Stimulated activated CD8-positive, alpha-beta memory T cell treated with anti-CD3 and anti-CD28 coated beads, Interleukin-7, amount 100 ng/mL, for 4 hours (primary cell): ENCODE measurements around the gene ACTL7A.
"Not testable (repeated sequence)": the region's sequence is repeated elsewhere in the genome, so short reads cannot be mapped to it uniquely, and the experiment has no call there.

ENCODE experiments used
- DNase-seq, 2 donors: peaks; one replicate each; pipeline ENCODE4 v3.0.0-alpha.2; 2020; ENCODE audit warnings: low read depth in 2 of 2

Gene ACTL7A, protein sequence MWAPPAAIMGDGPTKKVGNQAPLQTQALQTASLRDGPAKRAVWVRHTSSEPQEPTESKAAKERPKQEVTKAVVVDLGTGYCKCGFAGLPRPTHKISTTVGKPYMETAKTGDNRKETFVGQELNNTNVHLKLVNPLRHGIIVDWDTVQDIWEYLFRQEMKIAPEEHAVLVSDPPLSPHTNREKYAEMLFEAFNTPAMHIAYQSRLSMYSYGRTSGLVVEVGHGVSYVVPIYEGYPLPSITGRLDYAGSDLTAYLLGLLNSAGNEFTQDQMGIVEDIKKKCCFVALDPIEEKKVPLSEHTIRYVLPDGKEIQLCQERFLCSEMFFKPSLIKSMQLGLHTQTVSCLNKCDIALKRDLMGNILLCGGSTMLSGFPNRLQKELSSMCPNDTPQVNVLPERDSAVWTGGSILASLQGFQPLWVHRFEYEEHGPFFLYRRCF

DNA sequence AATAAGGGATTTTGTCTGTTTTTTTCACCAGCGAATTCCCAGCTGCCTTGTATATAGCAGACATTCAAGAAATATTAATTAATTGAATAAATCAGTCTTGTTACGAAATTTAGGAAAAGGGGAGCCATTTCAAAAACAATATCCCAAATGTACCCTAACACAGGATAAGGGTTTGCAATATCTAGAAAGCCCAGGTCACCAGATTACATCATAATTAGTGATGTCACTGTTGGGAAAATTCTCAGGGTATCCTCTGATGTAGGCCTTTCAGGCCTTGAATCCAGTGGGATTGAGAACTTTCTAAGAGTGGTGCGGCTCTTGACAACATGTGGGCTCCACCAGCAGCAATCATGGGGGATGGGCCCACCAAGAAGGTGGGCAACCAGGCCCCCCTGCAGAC, at the start of gene ACTL7A:
Gene ACTL7A, plus strand, starts transcription at position 270 of the 400 bp plus-strand sequence. Its CDS starts 57 bp downstream, at position 327.
- DNase-seq = no peak

DNA sequence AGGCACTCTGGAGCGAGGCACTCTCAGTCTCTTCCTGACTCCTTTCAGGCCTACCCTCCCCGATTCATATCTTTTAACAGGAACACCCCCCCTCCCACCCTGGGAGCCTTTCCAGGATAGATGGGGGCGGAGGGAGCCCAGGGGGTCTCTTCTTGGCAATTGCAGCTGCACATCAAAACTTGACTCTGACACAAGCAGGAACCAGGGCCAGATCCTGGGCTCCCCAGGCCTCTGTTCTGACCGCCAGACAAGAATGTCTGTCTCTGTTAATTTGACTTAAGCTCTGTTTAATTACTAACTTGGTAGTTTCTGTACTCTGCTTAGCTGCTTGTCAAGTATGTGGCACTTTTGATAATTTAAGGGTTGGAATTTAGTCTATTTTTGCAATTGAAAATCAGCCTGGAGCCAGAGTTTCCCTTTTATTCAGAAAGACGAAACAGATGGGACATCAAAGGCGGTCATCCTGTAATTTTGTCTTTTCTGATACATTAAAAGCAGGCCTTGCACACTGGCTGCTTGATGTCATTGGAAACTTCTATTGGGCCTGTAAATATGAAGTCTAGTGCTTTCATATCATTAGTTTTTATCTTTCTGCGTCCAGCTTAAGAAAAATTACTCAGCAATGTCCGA, 49.6 kb upstream of the ACTL7A start:
- DNase-seq = no peak

DNA sequence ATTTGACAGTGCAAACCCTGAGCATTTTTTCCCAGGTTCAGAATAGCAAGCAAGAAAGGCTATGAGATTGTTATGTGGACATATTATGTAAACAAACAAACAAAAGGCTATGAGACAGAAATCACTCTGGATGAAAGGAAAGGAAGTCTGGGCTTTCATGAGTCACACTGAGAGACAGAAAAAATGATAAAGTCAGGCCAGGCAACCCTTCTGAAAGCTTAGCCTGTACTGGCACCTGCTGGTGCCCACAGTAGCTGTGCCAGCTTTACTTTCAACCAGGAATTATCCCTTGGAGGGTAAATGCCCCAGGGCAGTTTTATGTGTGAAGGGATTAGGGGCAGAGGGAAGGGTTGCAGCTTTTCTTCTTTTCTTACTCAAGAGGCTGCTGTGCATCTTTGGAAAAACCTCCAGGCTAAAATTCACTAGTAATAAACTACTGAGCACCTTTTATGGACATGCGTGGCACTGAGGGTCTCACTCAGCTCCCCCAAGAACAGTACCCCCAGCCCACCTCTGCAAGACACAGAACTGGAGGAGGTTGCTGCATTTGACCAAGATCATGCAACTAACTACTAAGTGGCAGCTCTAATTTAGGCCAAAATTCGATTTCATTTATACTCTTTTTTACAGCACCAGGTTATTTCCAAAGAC, 48.0 kb upstream of the ACTL7A start:
- DNase-seq = no peak

DNA sequence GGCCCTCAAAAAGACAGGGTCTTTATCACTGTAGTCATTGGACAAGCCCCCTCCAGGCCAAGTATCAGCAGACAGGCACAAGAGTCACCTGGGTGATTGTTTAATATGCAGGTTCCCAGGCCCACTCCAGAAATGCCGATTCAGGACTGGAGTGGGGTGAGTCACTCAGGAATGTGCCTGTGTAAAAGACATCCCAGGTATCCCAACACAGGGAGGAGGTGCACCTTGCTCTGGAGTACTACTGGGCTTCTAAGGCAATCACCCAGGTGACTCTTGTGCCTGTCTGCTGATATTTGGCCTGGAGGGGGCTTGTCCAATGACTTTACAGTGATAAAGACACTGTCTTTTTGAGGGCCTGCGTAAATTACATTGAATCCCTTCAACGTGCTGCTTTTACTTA, 46.9 kb upstream of the ACTL7A start:
- no peak for DNase-seq

DNA sequence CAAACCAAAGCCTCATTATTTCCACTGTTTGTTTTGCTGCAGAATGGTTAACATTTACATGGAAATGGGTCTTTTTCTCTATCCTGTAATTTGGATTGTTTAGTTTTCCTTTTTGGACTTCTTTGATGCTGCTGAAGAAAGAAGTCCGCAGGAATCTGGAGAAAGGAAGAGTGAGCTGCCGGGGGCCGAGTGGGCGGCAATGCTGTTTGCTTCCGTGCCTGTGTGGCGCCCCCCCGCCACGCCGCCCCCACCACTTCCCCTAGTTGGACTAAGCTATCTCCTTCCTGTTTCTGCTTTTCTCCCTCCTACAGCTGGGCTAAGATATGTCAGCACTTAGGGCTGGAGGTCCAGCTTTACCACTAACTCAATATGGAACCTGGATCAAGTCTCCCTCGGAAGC, 46.0 kb upstream of the ACTL7A start:
- DNase-seq = no peak

DNA sequence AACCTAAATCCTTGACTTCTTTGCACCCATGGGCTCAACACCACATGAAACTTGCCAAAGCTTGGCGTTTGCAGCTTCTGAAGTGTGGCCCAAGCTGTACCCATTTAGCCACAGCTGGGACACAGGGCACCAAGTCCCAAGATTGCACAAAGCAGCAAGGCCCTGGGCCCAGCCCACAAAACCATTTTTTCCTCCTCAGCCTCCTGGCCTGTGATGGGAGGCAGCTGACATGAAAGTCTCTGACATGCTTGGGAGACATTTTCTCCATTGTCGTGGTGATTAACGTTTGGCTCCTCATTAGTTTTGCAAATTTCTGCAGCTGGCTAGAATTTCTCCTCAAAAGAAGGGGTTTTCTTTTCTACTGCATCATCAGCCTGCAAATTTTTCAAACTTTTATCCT, 38.2 kb upstream of the ACTL7A start:
- no peak for DNase-seq

DNA sequence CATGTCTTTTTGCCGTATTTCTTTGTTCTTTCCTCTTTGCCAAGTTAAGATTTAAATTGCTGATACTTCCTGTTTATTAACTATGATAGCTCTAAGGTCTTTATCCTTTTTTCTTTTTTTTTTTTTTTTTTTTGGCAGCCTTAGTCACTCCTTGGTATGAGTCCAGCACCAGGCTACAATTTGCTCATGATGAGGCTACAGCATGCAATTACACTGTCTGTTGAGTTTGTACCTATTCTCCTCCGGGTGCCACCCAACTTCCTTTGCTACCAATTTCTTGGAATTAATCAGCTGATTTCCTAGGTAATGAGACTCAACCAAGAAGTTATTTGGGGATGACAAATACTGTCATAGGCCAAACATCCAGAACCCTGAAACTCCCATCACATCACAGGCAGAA, 31.8 kb upstream of the ACTL7A start:
- DNase-seq = no peak

DNA sequence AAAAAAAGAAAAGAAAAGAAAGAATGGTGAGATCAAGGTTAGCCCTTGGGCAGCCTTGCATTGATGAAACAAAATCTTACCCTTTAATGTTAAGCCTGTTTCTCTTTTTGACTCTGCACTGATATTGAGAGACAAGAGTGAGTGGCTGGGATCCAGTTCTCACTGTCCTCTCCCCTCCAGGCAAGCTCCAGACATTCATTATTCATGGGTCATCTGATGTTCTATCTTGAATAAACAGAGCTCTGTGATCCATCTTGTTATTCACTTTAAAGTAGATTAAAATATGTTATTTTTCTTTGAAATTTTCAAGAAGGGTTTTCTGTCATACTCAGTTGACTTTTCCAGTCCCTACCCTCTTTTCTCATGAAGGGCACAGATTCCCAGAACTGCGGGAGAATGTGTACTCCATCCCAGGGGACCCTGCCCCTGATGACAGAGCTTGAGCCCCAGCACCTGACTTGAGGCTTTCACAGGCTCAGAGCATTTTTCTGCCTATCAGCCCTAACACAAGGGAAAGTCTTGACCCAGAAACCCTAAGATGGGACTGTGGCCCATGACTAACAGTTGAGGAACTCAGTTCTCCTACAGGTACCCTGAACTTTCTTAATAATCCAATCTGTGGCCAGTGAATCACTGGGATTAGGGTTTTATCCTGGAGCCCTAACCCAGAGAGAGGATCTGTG, 30.4 kb upstream of the ACTL7A start:
- DNase-seq = no peak

DNA sequence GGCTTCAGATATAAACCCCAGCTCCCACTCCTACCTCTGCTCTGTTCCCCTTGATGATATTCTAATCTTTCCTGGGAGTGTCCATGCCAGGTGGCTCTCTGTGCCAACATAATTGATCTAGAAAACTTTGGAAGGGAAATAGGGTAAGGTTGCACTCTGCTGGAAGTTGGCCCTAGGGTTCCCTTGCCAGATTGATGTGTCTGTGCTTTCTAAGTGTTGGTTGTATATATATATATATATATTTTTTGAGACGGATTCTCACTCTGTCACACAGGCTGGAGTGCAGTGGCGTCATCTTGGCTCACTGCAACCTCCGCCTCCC, 29.9 kb upstream of the ACTL7A start:
- no peak for DNase-seq

DNA sequence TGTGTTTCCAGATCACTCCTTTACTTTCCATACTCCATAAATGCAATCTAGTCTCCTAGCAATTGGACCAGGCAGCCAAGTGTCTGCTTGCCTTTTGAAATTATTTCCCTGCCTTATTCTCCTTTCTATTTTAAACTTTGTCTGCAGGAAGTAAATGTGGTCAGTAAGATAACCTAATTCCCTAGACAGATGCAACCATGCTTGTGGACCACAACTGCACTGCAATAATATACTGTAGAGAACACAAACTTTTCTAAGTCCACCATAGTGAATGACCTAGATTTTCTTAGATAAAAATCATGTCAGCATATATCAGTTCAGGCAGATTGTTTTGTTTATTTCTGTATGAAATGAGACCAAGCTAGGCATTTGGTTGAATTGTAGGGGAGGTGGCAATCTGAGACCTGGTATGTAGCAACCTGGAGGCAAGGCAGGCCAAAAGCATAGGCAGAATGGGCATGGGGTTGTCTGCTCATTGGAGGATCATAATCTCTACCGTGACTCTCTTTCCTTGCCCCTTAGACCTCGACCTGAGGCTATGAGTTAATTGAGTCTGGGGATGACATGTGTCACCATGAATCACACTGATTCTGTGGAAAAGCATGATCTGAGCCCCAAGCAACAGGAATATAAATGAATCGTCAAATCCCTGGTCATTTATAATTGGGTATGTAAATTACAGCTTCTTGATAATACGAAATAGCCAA, 27.0 kb upstream of the ACTL7A start:
- no peak for DNase-seq

DNA sequence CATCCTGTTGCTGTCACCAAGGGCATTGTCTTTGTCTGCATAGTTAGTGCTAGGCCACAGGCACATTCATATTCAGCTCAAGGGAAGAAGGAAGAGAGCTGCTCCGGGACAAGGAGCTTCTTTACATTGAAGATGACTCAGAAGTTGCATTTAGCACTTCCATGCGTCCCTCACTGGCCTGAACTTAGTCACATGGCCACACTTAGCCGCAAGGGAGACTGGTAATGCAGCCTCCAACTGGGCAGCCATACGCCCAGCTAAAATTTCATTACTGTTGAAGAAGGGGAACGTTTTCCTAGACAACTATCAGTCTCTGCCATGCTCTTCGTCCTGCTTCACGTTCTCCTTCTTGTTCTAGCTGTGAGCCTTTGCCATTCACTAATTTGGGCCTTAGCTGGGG, 26.2 kb upstream of the ACTL7A start:
- DNase-seq = no peak

DNA sequence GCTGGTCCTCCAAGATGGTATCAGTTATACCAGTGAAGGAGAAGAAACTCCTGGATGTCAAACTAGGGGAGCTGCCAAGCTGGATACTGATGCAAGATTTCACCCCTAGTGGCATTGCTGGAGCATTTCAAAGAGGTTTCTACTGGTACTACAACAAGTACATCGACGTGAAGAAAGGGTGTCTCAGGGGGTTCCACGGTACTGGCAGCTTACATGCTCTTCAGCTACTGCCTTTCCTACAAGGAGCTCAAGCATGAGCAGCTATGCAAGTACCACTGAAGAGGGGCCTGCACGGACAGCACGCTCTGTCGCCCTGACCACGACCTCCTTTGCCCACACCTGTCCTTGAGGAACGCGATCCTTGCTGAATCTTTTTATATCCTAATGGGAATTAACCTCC, 25.7 kb upstream of the ACTL7A start:
- no peak for DNase-seq

DNA sequence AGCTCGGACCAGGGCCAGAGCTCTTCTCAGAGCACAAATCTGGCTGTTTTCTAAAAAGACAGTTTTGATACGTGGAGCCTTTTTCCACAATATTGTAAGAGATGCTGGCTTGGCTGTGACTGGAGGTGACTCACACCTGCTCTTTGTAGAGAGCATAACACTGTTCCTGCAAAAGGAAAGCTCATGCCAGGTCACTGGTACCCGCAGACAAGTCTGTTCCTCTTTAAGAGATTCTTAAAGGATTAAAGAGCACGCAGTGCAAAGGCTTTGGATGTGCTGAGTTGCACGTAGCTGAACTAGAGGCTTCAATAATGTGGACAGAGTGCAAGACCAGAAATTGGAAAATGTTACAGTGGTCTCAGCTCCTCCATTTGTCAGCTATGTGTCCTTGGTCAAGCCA, 25.3 kb upstream of the ACTL7A start:
- DNase-seq = no peak

DNA sequence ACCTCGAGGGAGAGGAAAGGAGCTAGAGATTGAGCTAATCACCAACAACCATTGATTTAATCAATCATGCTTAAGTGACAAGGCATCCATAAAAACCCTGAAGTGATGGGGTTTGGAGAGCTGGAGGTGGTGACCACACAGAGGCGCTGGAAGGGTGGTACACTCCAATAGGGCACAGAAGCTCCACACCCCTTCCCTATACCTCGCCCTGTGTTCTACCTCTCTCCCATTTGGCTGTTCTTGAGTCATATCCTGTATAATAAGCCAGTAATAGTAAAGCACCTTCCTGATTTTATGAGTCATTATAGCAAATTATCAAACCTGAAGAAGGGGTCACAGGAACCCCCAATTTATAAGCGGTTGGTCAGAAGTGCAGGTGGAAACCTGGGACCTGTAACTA, 24.5 kb upstream of the ACTL7A start:
- DNase-seq = no peak

DNA sequence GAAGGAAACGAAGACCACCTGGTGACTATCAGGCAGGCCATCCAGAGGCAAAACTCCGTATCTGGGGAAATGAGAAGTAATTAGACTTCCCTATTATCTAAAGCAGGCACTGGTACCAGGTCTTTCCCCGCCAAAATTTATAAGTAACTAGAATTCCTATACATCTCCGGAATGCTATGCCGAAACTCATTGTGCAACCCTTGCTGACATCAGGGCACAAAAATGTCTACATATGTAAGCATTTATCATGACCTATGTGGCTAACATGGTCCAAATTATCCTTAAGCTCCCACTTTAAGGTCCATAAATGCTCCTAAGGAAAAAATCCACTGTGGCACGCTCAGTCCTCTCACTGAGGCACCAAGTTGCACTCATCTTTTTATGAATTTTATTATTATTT, 24.0 kb upstream of the ACTL7A start:
- no peak for DNase-seq

DNA sequence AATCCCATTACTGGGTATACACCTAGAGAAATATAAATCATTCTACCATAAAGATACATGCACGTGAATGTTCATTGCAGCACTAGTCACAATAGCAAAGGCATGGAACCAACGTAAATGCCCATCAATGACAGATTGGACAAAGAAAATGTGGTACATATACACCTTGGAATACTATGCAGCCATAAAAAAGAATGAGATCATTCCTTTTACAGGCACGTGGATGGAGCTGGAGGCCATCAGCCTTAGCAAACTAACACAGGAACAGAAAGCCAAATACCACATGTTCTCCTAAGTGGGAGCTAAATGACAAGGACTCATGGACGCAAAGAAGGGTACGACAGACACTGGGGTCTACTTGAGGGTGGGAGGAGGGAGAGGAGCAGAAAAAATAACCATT, 22.5 kb upstream of the ACTL7A start:
- DNase-seq = not testable (repeated sequence)

DNA sequence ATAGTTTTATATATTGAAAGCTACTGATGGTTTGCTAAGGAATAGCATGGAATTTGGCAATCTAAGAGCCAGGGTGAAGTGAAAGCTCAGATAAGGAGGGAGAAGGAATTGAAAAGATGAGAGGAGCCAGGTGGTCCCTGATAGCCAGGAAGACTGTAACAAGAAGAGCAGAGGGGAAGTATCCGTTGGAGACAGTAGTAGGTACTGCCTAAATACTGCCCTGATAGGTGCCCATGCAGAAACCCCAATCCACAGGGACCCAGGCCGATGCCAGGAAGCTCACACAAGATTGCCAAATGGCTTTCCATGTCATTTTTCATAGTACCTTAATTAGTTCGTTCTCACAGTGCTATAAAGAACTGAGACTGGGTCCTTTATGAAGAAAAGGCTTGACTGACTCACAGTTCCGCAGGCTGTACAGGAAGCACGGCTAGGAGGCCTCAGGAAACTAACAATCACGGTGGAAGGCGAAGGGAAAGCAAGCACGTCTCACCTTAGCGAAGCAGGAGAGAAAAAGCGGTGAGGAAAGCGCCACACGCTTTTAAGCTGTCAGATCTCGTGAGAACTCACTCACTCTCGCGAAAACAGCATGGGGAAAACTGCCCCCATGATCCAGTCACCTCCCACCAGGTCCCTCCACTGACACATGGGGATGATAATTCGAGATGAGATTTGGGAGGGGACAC, 19.3 kb upstream of the ACTL7A start:
- DNase-seq = no peak

DNA sequence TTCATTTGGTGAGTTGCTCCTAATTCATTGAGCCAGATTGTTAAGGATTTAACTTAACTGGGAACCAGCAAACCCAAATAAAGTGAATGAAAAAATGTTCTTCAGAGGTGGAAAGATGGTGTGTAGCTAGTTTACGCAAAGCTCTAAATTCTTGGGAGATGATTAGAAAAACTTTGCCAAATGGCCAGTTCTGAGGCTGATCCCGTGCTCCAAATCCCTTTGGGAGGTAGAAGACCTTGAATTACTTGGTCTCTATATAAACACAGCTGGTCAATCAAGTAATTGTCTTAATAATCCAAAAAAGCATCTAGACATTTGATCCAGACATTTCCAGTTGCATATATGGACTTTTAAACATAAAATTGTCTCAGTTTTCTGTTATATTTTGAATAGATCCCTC, 17.7 kb upstream of the ACTL7A start:
- no peak for DNase-seq

DNA sequence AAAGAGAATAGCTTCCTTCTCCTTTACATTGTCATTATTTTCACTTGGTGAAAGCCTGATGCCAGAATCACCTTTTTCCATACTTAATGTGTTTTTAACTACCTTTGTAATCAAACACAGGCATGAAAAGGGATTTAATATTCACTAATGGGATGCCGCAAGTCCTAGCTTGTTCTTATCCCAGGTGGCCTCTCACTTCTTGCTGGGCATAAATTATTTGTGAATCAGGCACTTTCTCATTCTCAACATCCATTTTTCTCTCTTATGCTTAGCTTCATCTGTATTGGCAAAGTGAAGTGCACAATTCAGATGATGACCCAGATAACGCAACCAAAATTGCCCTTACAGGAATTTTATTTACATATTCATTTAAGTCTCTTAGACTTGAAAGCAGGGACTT, 17.2 kb upstream of the ACTL7A start:
- DNase-seq = no peak

DNA sequence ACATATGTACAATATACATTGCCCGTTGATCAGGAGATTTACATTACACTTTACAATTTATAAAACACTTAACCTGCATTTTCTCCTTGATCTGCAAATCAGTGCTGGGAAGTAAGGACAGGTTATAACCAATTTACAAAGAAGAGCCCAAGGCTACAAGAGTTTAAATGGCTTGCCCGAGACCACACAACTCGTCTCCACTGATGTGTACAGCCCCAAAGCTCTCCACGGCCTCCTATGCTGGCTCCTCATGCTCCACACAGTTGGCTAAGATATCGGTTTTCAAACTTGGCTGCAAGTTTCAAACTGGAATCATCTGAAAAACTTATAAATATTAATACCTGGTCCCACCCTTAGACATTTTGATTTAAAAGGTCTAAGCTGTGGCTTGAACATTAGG, 16.6 kb upstream of the ACTL7A start:
- no peak for DNase-seq

DNA sequence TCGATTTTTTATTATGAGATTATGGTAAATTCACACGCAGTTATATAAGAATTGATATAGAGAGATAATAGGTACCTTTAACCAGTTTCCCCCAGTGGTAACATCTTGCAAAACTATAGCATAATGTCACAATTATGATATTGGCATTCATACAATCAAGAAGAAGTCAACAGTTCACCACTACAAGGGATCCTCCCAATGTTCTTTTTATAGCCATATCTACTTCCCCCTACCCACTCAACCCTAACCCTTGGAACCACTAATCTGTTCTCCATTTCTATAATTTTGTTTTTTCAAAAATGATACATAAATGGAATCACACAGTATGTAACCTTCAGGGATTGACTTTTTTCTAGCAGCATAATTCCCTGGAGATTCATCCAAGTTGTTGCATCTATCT, 16.1 kb upstream of the ACTL7A start:
- DNase-seq = no peak
